Activated naive CD8-positive, alpha-beta T cell treated with anti-CD3 and anti-CD28 coated beads, Interleukin-2, amount 50 U/mL, for 16 hours (primary cell): ENCODE results near the gene ZNF583.

ENCODE experiments used
- DNase-seq: peaks from one replicate; pipeline ENCODE4 v3.0.0-alpha.2; 2020; ENCODE audit warnings: low read depth, low spot score

ZNF583 gene

DNA sequence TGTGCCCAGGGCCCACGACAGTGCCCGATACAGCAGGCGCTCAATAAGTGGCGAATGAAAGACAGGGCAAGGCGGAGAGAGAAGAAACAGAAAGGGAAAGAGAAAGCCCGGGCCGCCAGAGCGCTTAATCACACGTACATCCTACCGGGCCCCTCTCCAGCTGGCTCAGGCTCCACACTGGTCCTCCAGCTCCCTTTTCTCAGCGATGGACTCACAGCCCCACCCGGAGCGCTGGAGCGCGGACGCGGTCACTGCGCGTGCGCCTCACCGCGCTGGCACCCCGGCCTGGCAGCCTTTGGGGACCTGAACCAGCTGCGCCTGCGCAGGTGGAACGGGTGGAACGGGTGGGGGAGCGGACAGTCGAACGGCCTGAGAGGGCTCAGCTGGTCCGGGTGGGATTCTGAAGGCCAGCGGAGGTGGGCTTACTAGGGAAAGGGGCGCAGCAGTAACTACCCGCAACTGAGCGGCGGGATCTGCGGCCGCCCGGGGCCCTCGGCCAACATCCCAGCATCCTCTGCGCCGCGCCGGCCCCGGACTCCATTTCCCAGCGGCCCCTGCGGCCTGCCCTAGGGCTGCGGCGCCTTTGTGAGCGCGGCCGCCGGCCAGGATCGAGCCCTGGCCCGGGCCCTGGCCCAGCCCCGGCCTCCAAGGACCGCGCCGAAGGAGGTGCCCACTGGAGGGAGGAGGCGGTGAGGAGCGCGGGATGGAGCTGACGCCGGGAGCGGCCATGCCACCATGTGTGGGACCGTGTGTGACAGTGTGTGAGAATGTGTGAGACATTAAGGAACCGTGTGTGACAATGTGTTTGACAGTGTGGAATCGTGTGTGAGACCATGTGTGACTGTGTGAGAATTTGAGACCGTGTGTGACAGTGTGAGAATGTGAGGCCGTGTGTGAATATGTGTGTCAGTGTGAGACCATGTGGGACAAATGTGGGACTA is at the start of gene ZNF583:
TSS of gene ZNF583 (plus strand) at position 569 of the 941 bp plus-strand sequence. CDS start 2,783 bp downstream, outside the sequence.
- DNase-seq, result peak; percentile 71

DNA sequence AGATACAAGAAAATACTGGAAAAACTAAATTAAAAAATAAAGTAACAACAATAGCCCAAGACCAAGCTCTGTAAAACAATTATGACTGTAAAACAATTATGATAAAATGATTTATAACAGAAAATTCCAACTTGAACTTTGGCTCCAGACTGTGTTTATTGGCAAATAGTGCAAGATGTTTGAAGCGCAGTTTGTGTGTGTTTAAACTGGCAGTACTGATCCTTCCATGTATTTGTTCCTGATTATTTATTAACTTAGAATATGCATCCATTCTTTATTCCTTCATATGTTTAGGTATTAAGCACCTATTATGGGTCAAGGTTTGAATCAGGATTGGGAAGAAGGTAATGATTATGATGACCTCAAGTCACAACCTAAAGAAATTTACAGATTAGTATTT is 48.6 kb upstream of the ZNF583 start:
- DNase-seq, result no peak

DNA sequence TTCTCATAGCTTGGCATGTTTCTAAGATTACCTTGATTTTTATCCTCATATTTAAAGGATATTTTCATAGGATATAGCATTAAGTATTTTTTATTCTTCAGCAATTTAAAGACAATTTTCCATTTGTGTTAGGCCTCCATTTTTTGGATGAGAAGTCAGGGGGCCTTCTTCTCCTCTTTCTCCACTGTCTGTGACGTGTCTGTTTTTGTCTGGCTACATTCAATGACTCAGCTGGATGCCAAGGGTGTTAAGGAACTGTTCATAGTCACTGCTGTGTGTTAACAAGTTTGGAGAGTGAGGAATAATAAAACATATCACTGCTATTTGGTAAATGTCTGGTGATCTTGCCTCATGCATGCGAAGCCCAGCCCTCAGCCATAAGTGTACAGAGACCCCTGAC is 47.2 kb upstream of the ZNF583 start:
- no peak for DNase-seq

DNA sequence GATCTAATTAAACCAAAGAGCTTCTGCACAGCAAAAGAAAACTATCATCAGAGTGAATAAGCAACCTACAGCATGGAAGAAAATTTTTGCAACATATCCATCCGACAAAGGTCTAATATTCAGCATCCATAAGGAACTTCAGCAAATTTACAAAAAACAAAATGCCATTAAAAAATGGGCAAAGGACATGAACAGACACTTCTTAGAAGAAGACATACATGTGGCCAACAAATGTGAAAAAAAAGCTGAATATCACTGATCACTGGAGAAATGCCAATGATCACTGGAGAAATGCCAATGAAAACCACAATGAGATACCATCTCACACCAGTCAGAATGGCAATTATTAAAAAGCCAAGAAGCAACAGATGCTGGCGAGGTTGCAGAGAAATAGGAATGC is 43.3 kb upstream of the ZNF583 start:
- DNase-seq, result no peak

DNA sequence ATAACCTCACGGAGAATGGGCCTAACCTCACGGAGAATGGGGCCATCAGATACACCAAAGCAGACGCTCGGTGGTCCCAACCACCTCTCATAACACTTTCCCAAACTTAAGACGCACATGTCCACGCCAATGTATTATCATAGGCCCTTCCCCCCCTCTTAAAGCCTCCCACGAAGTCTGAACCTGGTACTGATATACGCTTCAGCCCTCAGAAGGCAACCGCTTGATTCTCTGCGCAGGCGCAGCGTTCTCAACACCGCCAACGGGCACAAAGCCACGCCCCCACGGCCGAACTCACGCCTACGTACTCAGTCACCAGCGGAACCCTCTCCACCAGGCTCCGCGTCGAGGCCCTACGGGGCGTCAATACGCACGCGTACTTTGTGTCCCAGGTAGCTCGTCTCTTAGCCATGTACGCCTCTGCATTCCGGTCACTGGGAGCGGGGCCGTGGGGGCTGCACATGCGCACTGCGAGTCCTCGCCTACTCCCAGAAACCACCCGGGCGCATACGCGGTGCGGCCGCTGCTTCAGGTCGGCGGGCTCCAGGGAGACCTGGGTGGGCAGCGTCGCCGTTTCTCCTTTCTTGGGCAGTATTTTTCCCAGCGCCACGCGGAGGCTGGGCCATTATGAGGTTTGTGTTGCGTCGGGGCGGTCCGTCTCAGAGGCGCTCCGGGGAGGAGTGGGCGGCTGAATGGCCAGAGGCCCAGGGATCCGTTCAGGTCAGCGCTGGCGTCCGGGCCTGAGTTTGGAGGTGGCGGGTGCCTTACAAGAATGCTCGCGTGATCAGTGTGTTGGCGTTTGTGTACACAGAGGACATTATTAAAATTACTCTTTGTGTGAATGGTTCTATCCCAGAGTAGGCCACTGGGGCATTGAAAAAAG is 36.1 kb upstream of the ZNF583 start:
- peak; percentile 56 for DNase-seq

DNA sequence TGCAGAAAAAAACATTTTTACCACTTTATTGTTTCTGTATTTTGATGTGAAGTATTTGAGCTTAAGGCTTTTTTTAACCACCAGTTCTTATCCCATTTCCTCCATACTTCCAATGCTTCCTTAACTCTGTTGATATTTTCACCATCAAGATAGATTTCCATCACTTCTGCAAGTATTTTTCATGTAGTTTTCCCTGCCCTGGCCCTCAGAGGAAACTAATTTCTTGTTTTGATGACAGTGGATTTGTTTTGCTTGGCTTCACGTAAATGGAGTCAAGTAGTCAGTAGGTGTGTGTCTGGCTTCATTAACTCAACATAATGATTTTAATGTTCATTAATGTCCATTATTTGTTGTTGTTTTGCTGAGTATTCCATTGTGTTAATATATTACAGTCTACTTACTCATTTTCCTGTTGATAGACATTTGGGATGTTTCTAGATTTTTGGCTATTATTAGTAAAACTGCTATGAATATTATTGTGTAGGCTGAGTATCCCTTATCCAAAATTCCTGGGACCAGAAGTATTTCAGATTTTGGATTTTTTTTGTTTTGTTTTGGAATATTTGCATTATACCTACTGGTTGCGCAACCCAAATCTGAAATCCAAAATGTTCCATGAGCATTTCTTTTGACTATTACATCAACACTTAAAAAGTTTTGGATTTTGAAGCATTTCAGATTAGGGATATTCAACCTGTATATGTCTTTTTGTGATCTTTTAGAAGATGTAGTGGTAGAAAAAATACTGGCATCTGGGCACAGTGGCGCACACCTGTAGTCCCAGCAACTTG is 34.1 kb upstream of the ZNF583 start:
- no peak for DNase-seq

DNA sequence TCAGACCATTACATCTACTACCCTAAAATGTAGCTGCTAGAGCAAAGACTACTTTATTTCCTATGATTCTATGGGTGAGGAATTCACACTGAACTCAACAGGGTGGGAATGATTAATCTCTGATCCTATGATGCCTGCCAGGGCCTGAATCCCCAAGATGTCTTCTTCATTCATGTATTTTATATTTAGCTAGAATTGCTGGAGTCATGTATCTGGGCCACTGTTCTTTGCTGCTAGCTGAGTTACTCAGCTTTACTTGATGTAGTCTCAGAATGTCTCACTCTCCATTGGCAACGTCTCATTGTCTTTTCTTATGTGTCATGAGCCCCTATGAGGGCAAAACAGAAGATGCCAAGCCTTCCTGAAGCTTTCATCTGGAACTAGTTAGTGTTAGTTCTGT is 31.9 kb upstream of the ZNF583 start:
- no peak for DNase-seq

DNA sequence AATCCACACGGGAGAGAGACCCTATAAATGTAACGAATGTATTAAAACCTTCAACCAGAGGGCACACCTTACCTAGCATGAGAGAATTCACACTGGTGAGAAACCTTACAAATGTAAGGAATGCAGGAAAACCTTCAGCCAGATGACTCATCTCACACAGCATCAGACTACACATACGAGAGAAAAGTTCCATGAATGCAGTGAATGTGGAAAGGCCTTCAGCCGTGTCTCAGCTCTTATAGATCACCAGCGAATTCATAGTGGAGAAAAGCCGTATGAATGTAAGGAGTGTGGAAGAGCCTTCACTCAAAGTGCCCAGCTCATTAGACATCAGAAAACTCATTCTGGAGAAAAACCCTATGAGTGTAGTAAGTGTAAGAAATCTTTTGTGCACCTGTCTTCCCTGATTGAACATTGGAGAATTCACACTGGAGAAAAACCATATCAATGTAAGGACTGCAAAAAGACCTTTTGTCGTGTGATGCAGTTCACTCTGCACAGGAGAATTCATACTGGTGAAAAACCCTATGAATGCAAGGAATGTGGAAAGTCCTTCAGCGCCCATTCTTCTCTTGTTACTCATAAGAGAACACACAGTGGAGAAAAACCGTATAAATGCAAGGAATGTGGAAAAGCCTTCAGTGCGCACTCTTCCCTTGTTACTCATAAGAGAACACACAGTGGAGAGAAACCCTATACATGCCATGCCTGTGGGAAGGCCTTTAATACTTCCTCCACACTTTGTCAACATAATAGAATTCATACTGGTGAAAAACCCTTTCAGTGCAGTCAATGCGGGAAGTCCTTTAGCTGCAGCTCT is 26.8 kb upstream of the ZNF583 start:
- no peak for DNase-seq

DNA sequence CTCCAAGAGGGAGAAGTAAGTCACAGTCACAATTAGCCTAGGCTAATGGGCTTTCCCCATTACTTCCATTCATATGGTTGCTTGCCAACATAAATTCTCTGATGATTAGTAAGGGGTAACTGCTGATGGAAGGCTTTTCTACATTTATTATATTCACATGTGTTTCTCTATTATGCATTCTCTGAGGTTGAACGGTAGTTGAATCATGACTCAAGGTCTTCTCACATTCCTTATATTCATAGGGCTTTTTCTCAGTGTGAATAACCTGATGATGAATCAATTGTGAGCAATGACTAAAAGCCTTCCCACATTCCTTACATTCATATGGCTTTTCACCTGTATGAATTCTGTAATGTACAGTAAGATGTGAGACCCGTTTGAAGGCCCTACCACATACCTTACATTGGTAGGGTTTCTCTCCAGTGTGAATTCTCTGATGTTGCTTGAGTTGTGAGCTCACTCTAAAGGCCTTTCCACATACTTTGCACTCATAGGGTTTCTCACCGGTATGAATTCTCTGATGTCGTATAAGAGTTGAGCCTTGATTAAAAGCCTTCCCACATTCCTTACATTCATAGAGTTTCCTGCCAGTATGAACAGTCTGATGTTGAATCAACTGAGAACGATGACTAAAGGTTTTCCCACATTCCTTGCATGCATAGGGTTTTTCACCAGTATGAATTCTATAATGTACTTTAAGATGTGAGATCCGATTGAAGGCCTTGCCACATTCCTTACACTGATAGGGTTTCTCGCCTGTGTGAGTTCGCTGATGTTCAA is 20.1 kb upstream of the ZNF583 start:
- DNase-seq, result no peak

DNA sequence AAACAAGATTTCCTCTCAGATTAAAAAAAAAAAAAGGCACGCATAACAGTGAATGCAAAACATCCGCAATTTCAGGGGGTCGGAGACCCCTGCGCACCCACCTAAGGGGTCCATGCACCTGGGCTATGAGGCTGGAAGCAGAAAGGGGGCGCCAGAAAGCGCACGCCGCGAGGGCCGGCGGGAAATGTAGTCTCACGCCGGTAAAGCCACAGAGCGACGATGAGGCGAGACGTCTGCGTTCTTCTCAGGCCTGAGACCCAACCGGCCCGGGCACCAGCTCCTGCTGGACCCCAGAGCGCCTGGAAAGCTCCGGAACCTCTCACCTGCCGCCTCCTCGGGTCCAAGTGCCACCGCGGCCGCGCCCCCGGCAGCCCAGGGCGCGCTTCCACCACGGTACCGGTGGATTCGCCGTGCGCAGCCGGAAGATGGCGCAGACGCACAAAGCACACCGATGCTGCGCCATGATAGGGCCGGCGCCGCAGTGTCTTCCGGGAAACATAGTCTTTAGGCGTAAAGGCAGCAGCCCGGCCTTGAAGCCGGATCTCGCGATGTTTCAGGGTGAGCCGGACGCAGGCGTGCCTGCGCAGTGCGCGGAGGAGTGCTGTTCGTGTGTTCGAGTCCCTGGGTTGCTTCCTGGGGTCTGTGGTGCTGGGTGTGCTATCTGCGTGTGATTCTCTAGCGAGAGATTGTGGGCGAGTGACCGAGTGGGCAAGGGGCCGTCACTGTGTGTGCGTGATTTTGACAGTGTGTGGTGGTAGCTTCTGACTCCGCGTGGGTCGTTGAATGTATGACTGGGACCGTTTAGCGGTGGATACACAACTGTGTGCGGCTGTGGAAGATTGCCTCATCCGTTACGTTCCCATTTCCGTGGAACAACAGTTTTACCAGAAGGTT is 10.8 kb upstream of the ZNF583 start, which contains the start of gene ZNF582:
TSS of gene ZNF582 (minus strand) at position 416 of the 894 bp plus-strand sequence. CDS start 1,782 bp downstream, outside the sequence.
- DNase-seq, result peak; percentile 81

DNA sequence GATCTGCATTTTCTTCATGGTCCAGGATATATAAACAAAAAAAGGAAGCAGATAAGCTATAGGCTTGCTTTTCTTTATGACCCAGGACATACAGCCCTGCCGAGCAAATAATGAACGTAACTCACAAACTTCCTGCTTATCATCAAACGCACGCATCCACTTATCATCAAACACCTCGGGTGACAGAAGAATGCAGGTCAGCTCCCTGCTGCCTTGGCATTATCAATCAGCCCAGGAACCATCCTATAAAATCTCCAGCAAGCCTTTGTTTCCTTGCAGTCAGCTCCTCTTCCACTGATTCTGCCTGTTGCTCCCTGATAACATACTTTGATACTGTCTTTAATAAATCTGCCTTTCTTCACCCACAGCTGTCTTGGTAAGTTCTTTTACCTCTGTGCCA is 5.3 kb upstream of the ZNF583 start:
- no peak for DNase-seq

DNA sequence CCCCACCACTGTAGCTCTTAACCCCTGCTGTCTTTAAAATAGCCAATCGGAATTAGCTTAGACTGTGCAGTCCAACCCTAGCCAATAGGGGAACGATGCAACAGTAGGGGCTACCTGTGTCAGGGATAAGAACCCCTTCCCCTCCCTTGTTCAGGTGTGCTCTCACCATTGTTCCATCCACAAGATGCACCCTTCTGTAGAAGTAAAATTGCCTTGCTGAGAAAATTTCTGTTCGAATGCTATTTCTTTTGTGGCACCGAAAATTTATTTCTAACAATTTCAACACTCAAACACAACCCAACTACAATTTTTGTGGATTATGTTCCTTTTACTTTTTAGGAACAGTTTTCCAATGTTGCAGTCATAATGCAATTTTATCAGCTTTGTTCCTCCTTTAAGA is 3.6 kb upstream of the ZNF583 start:
- DNase-seq, result no peak

DNA sequence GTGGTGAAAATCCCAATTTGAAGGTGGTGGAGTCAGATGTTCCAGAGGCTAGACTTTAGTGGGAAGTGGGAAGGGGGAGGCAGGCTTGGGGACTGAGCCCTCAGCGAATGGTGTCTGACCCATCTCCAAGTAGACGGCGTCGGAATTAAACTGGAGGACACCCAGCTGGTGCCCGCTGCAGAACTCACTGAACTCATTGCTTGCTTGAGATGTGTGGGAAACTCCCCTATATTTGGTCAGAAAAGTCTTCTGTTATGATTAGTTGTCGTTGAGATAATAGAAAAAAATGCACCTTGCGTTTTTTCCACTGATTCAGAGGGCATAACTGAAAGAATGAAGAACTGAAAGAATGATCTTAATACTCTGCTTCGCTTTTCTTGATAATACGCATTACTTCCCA is 871 bp upstream of the ZNF583 start:
- DNase-seq, result no peak

DNA sequence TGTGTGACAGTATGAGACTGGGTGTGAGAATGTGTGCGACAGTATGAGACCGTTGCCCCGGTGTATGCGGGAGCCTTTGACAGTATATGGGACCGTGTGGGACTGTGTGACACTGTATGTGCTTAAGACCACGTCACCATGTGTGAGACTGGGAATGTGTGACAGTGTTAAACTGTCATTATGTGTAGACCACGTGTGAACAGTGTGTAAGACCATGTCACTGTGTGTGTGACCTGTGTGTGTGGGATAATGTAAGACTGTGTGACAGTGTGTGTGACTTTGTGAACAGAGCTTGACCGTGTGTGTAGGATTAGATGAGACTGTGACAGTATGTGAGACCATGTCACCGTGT is 549 bp downstream of the ZNF583 start:
- DNase-seq, result no peak

DNA sequence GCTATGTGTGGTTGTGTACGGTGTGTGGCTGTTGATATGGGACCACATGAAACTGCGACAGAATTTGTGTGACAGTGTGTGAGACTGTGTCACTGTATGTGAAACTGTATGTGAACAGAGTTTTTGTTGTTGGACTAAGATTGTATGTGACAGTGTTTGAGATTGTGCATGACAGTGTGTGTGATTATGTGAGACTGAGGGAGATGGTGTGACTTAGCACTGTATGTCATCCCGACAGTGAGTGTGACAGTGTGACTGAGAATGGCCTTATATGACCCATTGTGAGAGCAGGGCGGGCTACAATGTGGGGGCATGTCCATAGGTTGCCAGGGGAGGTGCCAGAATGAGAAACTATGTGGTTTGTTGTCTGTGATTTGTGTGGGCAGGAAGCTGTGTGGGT is 930 bp downstream of the ZNF583 start:
- DNase-seq, result no peak

DNA sequence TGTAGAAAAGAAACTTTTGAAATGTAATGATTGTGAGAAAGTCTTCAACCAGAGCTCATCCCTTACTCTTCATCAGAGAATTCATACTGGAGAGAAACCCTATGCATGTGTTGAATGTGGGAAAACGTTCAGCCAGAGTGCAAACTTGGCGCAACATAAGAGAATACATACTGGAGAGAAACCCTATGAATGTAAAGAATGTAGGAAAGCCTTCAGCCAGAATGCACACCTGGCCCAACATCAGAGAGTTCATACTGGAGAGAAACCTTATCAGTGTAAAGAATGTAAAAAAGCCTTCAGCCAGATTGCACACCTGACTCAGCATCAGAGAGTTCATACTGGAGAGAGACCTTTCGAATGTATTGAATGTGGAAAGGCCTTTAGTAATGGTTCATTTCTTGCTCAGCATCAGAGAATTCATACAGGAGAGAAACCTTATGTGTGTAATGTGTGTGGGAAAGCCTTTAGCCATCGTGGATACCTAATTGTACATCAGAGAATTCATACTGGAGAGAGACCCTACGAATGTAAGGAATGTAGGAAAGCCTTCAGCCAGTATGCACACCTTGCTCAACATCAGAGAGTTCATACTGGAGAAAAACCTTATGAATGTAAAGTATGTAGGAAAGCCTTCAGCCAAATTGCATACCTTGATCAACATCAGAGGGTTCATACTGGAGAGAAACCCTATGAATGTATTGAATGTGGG is 19.3 kb downstream of the ZNF583 start:
- no peak for DNase-seq

DNA sequence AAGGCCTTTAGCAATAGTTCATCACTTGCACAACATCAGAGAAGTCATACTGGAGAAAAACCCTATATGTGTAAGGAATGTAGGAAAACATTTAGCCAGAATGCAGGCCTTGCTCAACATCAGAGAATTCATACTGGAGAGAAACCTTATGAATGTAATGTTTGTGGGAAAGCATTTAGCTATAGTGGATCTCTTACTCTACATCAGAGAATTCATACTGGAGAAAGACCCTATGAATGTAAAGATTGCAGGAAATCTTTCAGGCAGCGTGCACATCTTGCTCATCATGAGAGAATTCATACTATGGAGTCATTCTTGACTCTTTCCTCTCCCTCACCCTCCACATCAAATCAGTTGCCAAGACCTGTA is 19.8 kb downstream of the ZNF583 start:
- no peak for DNase-seq

DNA sequence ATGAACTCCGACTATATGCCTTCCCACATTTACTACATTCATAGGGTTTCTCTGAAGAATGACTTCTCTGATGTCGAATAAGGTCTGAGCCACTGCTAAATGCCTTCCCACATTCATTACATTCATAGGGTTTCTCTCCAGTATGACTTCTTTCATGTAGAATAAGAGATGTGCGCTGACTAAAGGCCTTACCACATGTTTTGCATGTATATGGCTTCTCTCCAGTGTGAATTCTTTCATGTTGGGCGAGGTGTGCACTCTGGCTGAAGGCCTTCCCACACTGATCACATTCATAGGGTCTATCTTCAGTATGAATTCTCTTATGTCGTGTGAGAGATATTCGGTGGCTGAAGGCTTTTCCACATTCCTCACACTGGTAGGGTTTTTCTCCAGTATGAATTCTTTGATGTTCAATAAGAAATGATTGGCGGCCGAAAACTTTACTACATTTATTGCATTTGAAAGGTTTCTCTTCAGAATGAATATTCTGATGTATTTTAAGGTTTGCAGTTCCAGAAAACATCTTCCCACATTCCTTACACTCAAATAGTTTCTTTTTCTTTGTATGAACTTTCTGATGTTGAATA is 37.2 kb downstream of the ZNF583 start:
- no peak for DNase-seq
